CD4-positive, CD25-positive, alpha-beta regulatory T cell (primary cell): Measurements from ENCODE around the gene ALG9. TPM values are rescaled to one million over a fixed set of nuclear protein-coding genes. Genes with fewer than 3 reads are reported as not detected.
A peak's percentile ranks its signal among the peaks of the same experiment; 100 is the strongest.
"Not testable (repeated sequence)": the region's sequence is repeated elsewhere in the genome, so short reads cannot be mapped to it uniquely, and the experiment has no call there.

Experiments used
- ATAC-seq, 2 donors: fragments of 150-1000 bp; cut with Tn5 transposase; one replicate each; pipeline ENCODE4 v1.10.0; 2021; ENCODE audit warnings: low read depth in 2 of 2, moderate number of reproducible peaks in 2 of 2, moderate library complexity in 1 of 2
- DNase-seq, 3 donors: peaks; one replicate each; pipeline versions ENCODE4 v3.0.0 to v3.0.0-alpha.2; 2012 to 2022; ENCODE audit warnings: mixed read lengths in 1 of 3
- H3K27ac ChIP-seq: one replicate; pipeline ENCODE4 v1.7.0; 2013; ENCODE audit warnings: mild to moderate bottlenecking, low read length; ENCODE audit not compliant: insufficient read depth, poor library complexity, severe bottlenecking
- H3K27me3 ChIP-seq: one replicate; pipeline ENCODE4 v1.7.0; 2013; ENCODE audit warnings: low read length; ENCODE audit not compliant: control insufficient read depth, insufficient read depth
- H3K36me3 ChIP-seq: one replicate; pipeline ENCODE4 v1.7.0; 2013; ENCODE audit warnings: mild to moderate bottlenecking, low read length, moderate library complexity; ENCODE audit not compliant: control insufficient read depth, insufficient read depth
- H3K4me1 ChIP-seq: 2 replicates; pipeline ENCODE4 v1.7.0; 2013; ENCODE audit warnings: mild to moderate bottlenecking, low read length; ENCODE audit not compliant: insufficient read depth, control insufficient read depth, poor library complexity, severe bottlenecking
- H3K4me3 ChIP-seq: one replicate; pipeline ENCODE4 v1.7.0; 2013; ENCODE audit warnings: low read depth, mild to moderate bottlenecking, low read length, moderate library complexity
- H3K9me3 ChIP-seq, 2 experiments: 1 replicate in 1 of 2; 2 replicates in 1 of 2; pipeline ENCODE4 v1.7.0; 2013; ENCODE audit warnings: low read length in 2 of 2, mild to moderate bottlenecking in 1 of 2, moderate library complexity in 1 of 2; ENCODE audit not compliant: control insufficient read depth in 2 of 2
- H3K27ac Mint-ChIP-seq, 3 donors: one replicate each; pipeline ENCODE4 v1.8.0; 2020 to 2022; ENCODE audit warnings: mild to moderate bottlenecking in 3 of 3, mixed read lengths in 3 of 3, moderate library complexity in 2 of 3
- H3K27me3 Mint-ChIP-seq: one replicate; pipeline ENCODE4 v1.8.0; 2022; ENCODE audit warnings: mild to moderate bottlenecking, mixed read lengths
- H3K36me3 Mint-ChIP-seq: one replicate; pipeline ENCODE4 v1.8.0; 2020; ENCODE audit warnings: mixed read lengths
- H3K4me1 Mint-ChIP-seq, 4 donors: one replicate each; pipeline ENCODE4 v1.8.0; 2020 to 2022; ENCODE audit warnings: mixed read lengths in 4 of 4, mild to moderate bottlenecking in 1 of 4
- H3K4me3 Mint-ChIP-seq, 4 donors: one replicate each; pipeline ENCODE4 v1.8.0; 2020 to 2022; ENCODE audit warnings: mild to moderate bottlenecking in 4 of 4, mixed read lengths in 4 of 4, moderate library complexity in 3 of 4
- H3K9me3 Mint-ChIP-seq, 7 donors: one replicate each; pipeline ENCODE4 v1.8.0; 2020 to 2022; ENCODE audit warnings: mixed read lengths in 7 of 7, mild to moderate bottlenecking in 3 of 7, moderate library complexity in 2 of 7
- polyA plus RNA-seq, 4 donors: library from polyadenylated mRNA; unstranded; fragments of 300-500 nt; fragmentation: Illumina TruSeq; gene quantifications; one replicate each; pipeline ENCODE4 v1.2.3, GENCODE V29; 2021
- total RNA-seq: library from RNA; stranded (reverse); gene quantifications from one replicate; pipeline ENCODE4 v1.2.3, GENCODE V29; 2022

ALG9 gene
- total and polyA plus RNA-seq, 5 donors from 2014 or later: 13.9 to 30.6 (median 16.8) TPM

GRCh38 chr11:111906680-111907079 lies 35.3 kb upstream of the ALG9 start:
- Histone ChIP-seq H3K27me3 (peaks cover 20% of the 10 kb centered on the region), H3K27ac (no peak overlapping the region), H3K4me1 (no peaks in the 10 kb centered on the region), H3K4me3 (no peak overlapping the region), H3K9me3 (no peaks in the 10 kb centered on the region), H3K36me3 (no peaks in the 10 kb centered on the region)
- Mint-ChIP-seq H3K9me3 (peaks cover 0 to 2% (median 0%) of the 10 kb centered on the region in 7 donors), H3K4me3 (no peak overlapping the region), H3K4me1 (no peaks in the 10 kb centered on the region), H3K27me3 (peaks cover 56% of the 10 kb centered on the region), H3K27ac (no peak overlapping the region), H3K36me3 (no peaks in the 10 kb centered on the region)
- DNase-seq: no peak
- ATAC-seq: no peak

- H3K36me3 Mint-ChIP-seq: no peaks in the 10 kb centered on the region
- no peak overlapping the region for H3K27ac Mint-ChIP-seq
- Histone ChIP-seq H3K36me3 (no peaks in the 10 kb centered on the region), H3K27me3 (peaks cover 20% of the 10 kb centered on the region), H3K27ac (no peak overlapping the region), H3K9me3 (no peaks in the 10 kb centered on the region), H3K4me1 (no peaks in the 10 kb centered on the region), H3K4me3 (no peak overlapping the region)
- peaks cover 46% of the 10 kb centered on the region for H3K27me3 Mint-ChIP-seq
- H3K9me3 Mint-ChIP-seq: peaks cover 0 to 2% (median 0%) of the 10 kb centered on the region in 7 donors
- H3K4me1 Mint-ChIP-seq: no peaks in the 10 kb centered on the region
- ATAC-seq (no peak), DNase-seq (no peak)
- H3K4me3 Mint-ChIP-seq: no peak overlapping the region
Observed at GRCh38 chr11:111905411-111905810, 34.0 kb upstream of the ALG9 start.

GRCh38 chr11:111886844-111887243 lies 15.5 kb upstream of the ALG9 start:
- no peak overlapping the region for H3K4me3 ChIP-seq
- Mint-ChIP-seq H3K4me1 (no peaks in the 10 kb centered on the region), H3K27me3 (no peaks in the 10 kb centered on the region), H3K36me3 (peaks cover 21% of the 10 kb centered on the region), H3K4me3 (no peak overlapping the region), H3K9me3 (no peaks in the 10 kb centered on the region), H3K27ac (no peak overlapping the region)
- H3K9me3 ChIP-seq: no peaks in the 10 kb centered on the region
- no peaks in the 10 kb centered on the region for H3K36me3 ChIP-seq
- ATAC-seq: no peak
- no peaks in the 10 kb centered on the region for H3K27me3 ChIP-seq
- no peaks in the 10 kb centered on the region for H3K4me1 ChIP-seq
- no peak for DNase-seq
- no peak overlapping the region for H3K27ac ChIP-seq

- no peaks in the 10 kb centered on the region for H3K9me3 Mint-ChIP-seq
- H3K4me1 Mint-ChIP-seq: peaks cover 0 to under 1% (median 0%) of the 10 kb centered on the region in 4 donors
- no peak overlapping the region for H3K4me3 Mint-ChIP-seq
- H3K27ac Mint-ChIP-seq: no peak overlapping the region
- Histone ChIP-seq H3K4me1 (no peaks in the 10 kb centered on the region), H3K9me3 (no peaks in the 10 kb centered on the region), H3K27ac (no peak overlapping the region), H3K27me3 (no peaks in the 10 kb centered on the region), H3K4me3 (no peak overlapping the region), H3K36me3 (no peaks in the 10 kb centered on the region)
- H3K27me3 Mint-ChIP-seq: no peaks in the 10 kb centered on the region
- ATAC-seq: no peak
- no peak for DNase-seq
- peaks cover 21% of the 10 kb centered on the region for H3K36me3 Mint-ChIP-seq
Observed at GRCh38 chr11:111886032-111886431, 14.7 kb upstream of the ALG9 start.

- not testable (repeated sequence) for H3K9me3 ChIP-seq, H3K27me3 ChIP-seq, H3K27me3 Mint-ChIP-seq, ATAC-seq, H3K4me1 Mint-ChIP-seq, DNase-seq, H3K4me3 ChIP-seq, H3K4me3 Mint-ChIP-seq, H3K9me3 Mint-ChIP-seq, H3K27ac ChIP-seq, H3K36me3 ChIP-seq, H3K27ac Mint-ChIP-seq, H3K4me1 ChIP-seq
- peaks cover 14% of the 10 kb centered on the region for H3K36me3 Mint-ChIP-seq
Observed at GRCh38 chr11:111885053-111885452, 13.7 kb upstream of the ALG9 start.

GRCh38 chr11:111882202-111882601 lies 10.8 kb upstream of the ALG9 start:
- Mint-ChIP-seq H3K36me3 (peaks cover 14% of the 10 kb centered on the region), H3K27ac (no peak overlapping the region), H3K9me3 (peaks cover 0 to 3% (median 0%) of the 10 kb centered on the region in 7 donors), H3K4me1 (peaks cover 9 to 26% (median 10%) of the 10 kb centered on the region in 4 donors), H3K4me3 (no peak overlapping the region), H3K27me3 (no peaks in the 10 kb centered on the region)
- H3K9me3 ChIP-seq: no peaks in the 10 kb centered on the region
- no peak for DNase-seq
- no peak overlapping the region for H3K27ac ChIP-seq
- H3K27me3 ChIP-seq: no peaks in the 10 kb centered on the region
- no peaks in the 10 kb centered on the region for H3K36me3 ChIP-seq
- H3K4me3 ChIP-seq: no peak overlapping the region
- no peak for ATAC-seq
- peaks cover 16% of the 10 kb centered on the region for H3K4me1 ChIP-seq

GRCh38 chr11:111879637-111879960 lies 8.2 kb upstream of the ALG9 start:
- peaks cover 16% of the 10 kb centered on the region for H3K4me1 ChIP-seq
- H3K9me3 ChIP-seq: no peaks in the 10 kb centered on the region
- H3K4me3 ChIP-seq: peak overlapping the region; percentile 93
- no peaks in the 10 kb centered on the region for H3K27me3 Mint-ChIP-seq
- peak overlapping the region; percentile 94 to 95 (median 94) for H3K4me3 Mint-ChIP-seq
- H3K9me3 Mint-ChIP-seq: peaks cover 0 to 3% (median 0%) of the 10 kb centered on the region in 7 donors
- peak overlapping the region; percentile 99 to 100 (median 100) for H3K27ac Mint-ChIP-seq
- no peak for ATAC-seq
- no peaks in the 10 kb centered on the region for H3K27me3 ChIP-seq
- peaks cover 7% of the 10 kb centered on the region for H3K36me3 ChIP-seq
- peaks cover 20% of the 10 kb centered on the region for H3K36me3 Mint-ChIP-seq
- H3K4me1 Mint-ChIP-seq: peaks cover 9 to 31% (median 11%) of the 10 kb centered on the region in 4 donors
- H3K27ac ChIP-seq: peak overlapping the region; percentile 99
- no peak for DNase-seq

GRCh38 chr11:111878849-111879636 lies 7.7 kb upstream of the ALG9 start, which contains the start of the genes CFAP68 and FDXACB1:
Gene CFAP68 (plus strand): TSS chr11:111879541. CDS start chr11:111879561, 20 bp downstream.
Gene FDXACB1 (minus strand): TSS chr11:111879165. CDS start chr11:111879132, 33 bp downstream.
- Mint-ChIP-seq H3K27ac (peak within 1 kb of the TSS; percentile 99 to 100 (median 100)), H3K4me3 (peak within 1 kb of the TSS; percentile 94 to 95 (median 94)), H3K36me3 (peaks cover 22% of the 10 kb centered on the region), H3K27me3 (no peaks in the 10 kb centered on the region), H3K9me3 (peaks cover 0 to 3% (median 0%) of the 10 kb centered on the region in 7 donors), H3K4me1 (peaks cover 9 to 31% (median 11%) of the 10 kb centered on the region in 4 donors)
- Histone ChIP-seq H3K9me3 (no peaks in the 10 kb centered on the region), H3K36me3 (peaks cover 7% of the 10 kb centered on the region), H3K4me3 (peak within 1 kb of the TSS; percentile 93), H3K27ac (peak within 1 kb of the TSS; percentile 99), H3K27me3 (no peaks in the 10 kb centered on the region), H3K4me1 (peaks cover 16% of the 10 kb centered on the region)
- peak; percentile 95 to 98 (median 98) for DNase-seq
- peak; percentile 85 to 87 for ATAC-seq
